Daoy (cell line): ENCODE results near the gene MRPL23. TPM values are rescaled to one million over a fixed set of nuclear protein-coding genes. Genes with fewer than 3 reads are reported as not detected.

Source experiments
- DNase-seq: peaks from one replicate; pipeline ENCODE4 v3.0.0-alpha.2; 2015; ENCODE audit warnings: low read depth
- total RNA-seq: library from RNA; depleted of rRNA; stranded (reverse); fragments of >200 nt; shearing (Covaris generic); gene quantifications from 2 replicates; pipeline ENCODE4 v1.2.3, GENCODE V29; 2014

Gene MRPL23
- total RNA-seq, 1 experiment from 2014 or later: 168 TPM

DNA sequence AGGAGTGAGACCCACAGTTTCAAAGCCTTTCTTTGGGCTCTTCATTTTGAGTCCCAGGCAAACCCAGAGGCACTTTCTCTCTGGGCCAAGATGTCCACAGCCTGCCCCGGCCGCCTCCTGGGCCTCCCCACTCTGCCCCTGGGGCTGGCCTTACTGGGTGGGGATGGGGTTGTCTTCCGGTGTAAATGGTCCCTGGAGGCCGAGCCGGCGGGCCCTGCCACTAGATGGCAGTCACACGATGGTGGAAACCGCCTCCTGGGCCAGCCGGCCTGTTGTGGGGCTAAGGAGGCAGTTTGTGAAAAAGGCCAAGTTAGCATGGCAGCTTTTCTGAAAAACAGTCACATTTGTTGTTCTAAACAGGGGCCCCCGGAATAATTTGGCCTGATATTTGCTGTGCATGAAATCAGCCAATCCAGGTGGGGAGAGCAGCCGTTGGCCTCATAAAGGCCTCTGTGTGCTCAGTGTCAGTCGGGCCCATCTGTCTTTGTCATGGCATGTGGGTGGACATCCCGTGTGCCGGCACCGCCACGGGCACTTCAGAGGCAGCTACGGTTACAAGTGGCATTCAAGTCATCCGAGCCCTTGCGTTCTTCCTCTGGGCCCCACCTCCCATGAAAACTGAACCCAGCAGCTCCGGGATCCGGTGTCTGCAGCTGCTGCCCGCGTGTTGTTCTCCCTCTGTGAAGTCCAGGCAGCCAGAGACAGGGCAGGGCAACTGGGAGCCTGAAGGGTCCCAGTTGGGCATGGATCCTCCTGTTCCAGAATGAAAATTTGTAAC, 6.5 kb downstream of the MRPL23 start:
- DNase-seq: no peak

DNA sequence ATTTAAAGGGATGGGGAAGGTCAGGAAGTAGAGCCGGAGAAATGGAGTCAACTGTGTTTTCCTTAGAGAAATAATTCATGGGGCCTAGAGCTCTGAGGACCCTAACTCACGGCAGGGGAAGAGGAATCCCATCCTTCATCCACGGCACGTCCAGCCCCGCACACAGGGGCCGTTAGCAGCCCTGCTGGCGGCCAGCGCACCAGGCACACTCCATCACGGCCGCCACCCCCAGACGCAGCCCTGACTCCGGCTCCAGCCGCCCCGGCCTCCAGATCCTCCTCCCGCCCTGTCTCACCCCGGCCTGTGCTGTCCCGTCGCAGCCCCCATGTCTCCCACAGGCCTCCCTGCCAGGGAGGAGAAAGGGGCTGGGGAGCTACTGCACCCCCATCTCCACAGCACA, 11.2 kb downstream of the MRPL23 start:
- no peak for DNase-seq

DNA sequence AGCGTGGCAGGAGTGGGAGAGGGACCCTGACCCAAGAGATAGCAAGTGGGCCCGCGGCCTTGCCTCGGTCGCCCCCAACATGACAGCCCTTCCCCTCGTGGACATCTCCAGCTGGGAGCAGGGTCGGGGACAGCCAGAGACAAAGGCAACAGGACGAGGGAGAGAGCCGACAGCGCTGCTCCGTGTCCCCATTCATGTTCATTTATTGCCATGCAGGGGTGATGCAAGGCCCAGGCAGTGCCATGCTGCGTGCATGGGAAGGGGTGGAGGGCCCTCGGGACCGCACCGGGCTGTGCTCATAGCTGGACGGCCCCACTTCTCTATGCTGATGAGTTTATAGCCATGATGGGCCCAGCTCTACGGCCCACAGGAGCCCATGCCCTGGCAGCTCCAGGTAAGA, 12.7 kb downstream of the MRPL23 start:
- no peak for DNase-seq

DNA sequence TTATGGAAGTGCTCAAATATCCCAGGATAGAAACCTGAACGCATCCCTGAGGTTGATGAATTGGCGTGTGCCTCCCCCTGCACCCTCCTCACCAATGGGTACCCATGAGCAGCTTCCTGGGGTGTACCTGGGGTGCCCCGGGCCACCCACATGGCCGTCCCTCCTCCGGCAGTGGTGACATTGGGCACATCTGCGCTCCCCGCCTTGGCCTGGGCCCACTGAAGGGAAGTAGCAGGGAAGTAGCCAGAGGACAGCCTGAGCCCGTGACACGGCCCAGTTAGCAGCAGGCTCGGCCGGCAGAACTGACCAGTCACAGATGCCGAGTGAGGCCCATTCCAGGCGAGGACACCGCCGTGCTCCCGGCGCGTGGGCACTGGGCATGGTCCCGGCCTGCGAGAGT, 16.7 kb downstream of the MRPL23 start:
- no peak for DNase-seq

DNA sequence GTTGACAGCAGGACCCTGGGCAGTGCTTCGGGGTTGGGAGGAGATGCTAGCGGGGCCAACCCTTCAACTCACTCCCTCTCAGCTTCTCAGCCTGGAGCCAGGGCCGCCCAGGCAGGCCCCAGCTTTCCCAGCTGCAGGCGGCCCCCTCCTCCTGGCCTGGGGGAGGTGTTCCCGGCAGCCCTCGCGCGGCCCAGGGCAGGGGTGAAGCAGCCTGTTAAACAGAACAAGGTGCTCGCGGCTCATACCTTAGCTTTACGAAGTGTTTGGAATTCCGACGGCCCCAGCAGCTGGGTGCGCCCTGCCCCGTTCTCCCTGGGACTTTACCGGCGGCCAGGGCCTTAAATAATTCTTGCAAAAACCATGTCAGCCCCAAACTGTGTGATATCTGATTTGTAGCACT, 17.2 kb downstream of the MRPL23 start:
- DNase-seq: no peak

DNA sequence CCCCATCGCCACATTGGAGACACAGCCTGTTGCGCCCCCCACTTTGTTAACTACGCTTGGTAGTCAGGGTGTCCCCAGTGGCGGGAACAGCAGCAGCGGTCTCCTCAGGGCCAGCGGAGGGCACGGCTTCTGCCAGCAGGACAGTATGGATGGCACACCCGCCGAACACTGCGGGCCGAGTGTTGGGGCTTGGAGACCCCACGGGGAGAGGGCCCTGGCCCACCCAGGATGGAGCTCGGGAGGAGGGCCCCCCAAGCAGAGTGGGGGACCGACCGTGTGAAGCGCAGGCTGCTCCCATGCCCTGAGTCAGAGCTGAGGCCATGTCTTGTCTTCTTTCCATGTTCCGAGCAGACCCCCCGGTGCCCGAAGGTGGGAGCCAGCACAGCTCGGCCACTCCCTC, 17.8 kb downstream of the MRPL23 start:
- no peak for DNase-seq

DNA sequence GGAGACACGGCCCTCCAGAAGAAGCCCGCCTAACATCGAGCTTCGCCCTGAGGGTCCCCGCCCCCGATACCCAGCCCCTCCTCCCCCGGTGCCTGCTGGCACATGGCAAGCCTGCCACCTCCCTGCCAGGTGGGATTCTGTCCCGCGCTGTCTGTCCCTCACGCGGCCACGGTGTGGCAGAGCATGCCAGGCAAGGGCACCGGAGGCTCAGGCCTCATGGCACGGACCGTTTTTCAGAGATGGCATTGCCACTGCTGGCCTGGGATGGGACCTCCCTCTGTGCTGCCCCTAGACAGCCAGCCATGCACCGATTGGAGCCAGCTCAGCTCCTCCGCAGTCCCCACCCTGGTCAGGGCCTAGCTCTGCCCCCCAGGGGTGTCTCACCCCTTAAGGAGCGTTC, 19.4 kb downstream of the MRPL23 start:
- DNase-seq: no peak

DNA sequence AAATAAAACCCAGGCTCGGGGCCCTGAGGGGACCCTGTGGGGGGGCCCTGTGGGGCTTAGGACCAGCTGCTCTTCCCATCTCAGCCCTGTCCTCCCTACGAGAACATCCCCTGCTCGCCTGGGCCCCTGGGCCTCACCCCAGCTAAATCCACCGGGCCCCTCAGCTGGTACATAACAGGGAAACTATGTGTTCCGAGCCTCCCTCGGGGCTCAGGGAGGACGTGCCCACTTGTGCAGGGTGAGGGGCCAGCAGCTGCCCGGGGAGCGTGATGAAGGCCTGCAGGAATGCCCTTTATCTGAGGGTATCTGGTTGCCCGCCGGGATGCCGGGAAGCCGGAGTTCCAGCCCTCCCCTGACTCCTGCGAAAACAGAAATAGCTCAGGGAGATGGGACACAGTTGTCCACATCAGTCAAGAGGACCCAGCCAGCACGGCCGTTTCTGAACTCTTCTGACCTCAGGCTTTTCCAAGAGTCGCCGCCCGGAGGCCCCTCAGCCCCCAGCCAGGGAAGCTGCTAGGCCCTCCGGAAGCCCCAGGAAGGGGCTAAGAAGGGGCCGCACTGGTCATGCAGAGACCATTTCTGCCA, 20.6 kb downstream of the MRPL23 start:
- no peak for DNase-seq

- no peak for DNase-seq
Measured at GRCh38 chr11:1968454-1969002, 21.4 kb downstream of the MRPL23 start.

- no peak for DNase-seq
Measured at GRCh38 chr11:1969035-1969434, 21.9 kb downstream of the MRPL23 start.

GRCh38 chr11:1969776-1970175, 22.6 kb downstream of the MRPL23 start:
- no peak for DNase-seq

GRCh38 chr11:1970956-1971355, 23.8 kb downstream of the MRPL23 start:
- DNase-seq: no peak

DNA sequence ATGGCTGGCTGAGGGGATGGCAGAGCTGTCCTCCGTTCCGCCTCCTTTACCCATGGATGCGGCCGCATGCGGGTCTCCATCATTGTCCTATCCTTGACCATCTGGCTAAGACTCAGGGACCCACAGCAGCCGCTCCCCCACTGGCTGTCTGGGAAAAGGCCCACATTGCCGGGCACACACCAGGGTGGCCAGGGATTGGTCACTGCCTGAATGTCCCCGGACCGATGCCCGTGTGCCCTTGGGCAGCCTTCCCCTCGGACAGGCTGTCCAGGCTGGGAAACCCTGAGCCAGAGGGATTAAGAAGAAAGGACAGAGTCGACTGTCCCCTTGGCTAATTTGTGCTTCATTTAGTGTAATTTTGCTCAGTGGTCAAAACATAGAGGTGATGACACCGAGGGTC, 28.1 kb downstream of the MRPL23 start:
- DNase-seq: no peak

DNA sequence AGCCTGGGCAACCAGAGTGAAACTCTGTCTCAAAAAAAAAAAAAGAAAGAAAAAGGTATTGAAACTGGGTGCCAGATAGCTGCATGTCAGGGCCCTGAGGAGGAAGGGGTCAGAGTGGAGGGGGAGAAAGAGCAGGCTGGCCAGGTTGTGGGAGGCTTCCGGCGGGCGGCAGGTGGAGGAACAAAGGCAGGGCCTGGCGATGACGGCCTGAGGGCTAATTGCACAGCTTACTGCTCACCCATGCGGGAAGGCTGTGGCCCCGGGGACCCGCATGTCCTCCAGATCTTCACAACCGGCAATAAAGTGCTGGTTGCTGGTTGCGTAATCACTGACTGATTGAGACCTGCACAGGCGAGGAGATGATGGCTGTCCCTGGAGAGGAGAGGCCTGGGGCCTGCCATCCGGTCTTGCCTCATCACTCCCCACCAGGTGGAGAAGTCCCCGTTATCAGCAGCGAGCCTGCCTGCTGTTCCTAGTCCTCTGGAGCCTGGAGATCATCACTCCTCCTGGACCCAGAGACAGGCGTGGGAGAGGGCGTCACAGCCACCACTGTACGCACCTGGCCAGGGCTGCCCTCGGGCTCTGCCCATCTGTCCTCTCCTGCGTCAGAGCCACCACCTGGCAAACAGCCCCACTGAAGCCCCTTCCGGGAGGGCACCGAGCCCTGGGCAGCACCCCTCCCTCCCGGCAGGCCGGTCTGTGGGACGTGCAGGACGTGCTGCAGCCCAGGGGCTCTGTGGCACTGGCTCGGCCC, 31.8 kb downstream of the MRPL23 start:
- no peak for DNase-seq

- DNase-seq: no peak
Measured at GRCh38 chr11:1979607-1980006, 32.5 kb downstream of the MRPL23 start.

GRCh38 chr11:1982873-1983600, 35.9 kb downstream of the MRPL23 start:
- no peak for DNase-seq

DNA sequence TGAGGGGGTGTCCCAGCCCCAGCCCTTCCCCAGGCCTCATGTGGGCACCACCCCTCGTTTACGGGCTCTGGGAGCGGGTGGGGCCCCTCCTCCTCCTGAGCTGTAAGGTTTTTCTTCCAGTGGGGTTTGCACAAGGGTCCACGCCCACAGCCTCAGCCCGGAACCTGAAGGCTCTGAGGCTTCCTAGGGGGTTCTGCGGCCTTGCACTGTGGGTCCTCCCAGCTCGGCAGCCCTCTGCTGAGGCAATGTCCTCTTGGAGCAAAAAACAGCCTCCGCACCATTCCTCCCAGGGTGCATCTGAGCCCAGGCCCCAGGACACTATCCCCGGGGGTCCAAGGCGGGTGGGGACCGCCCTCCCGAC, 36.4 kb downstream of the MRPL23 start:
- no peak for DNase-seq

DNA sequence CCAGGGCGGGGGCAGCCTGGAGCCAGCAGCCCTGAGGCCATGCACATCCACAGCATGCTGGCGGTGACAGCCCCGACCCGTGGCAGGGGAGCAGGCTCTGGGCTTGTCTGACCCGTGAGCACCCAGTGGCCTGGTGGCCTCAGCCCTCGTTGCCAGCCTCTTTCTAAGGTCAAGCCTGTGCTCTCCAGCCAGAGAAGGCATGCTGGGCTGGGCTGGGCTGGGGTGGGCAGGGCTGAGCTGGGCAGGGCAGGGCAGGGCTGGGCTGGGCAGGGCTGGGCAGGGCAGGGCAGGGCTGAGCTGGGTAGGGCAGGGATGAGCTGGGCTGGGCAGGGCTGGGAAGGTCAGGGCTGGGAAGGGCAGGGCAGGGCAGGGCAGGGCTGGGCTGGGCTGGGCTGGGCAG, 39.9 kb downstream of the MRPL23 start:
- no peak for DNase-seq

DNA sequence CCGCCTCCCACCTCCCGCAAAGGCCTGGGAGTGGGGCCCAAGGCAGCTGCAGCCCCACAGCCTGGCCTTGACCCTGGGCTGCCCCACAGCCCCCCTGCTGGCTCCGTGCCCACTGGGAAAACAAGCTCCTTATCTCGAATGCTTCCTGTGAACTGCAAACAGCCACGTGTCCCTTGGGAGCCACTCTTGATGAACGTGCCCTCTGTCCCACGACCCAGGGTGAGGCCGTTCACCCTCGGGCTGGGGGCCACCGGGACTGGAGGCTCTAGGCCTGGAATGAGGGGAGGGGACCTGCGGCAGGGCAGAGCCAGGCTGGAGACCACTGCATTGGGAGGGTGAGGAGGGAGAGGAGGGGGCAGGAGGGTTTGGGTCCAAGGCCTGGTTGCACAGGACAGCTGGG, 41.0 kb downstream of the MRPL23 start:
- no peak for DNase-seq

- no peak for DNase-seq
Measured at GRCh38 chr11:1988667-1989317, 41.7 kb downstream of the MRPL23 start.

- DNase-seq: no peak
Measured at GRCh38 chr11:1989953-1990352, 42.8 kb downstream of the MRPL23 start.
